Endothelial cell (in vitro differentiated cells): ENCODE measurements around the gene SKAP2. TPM values are rescaled to one million over a fixed set of nuclear protein-coding genes. Genes with fewer than 3 reads are reported as not detected.

ENCODE experiments used
- DNase-seq: peaks from one replicate; pipeline ENCODE4 v3.0.0; 2021; ENCODE audit warnings: low spot score
- H3K27ac Mint-ChIP-seq: one replicate; pipeline ENCODE4 v1.8.0; 2021; ENCODE audit warnings: mixed read lengths, inconsistent platforms; ENCODE audit not compliant: unreplicated experiment
- H3K27me3 Mint-ChIP-seq: one replicate; pipeline ENCODE4 v1.8.0; 2021; ENCODE audit warnings: mild to moderate bottlenecking, moderate library complexity, mixed read lengths, inconsistent platforms; ENCODE audit not compliant: unreplicated experiment
- H3K36me3 Mint-ChIP-seq: one replicate; pipeline ENCODE4 v1.8.0; 2021; ENCODE audit warnings: mild to moderate bottlenecking, low read depth, mixed read lengths, inconsistent platforms; ENCODE audit not compliant: unreplicated experiment
- H3K4me1 Mint-ChIP-seq: one replicate; pipeline ENCODE4 v1.8.0; 2021; ENCODE audit warnings: mild to moderate bottlenecking, mixed read lengths, inconsistent platforms; ENCODE audit not compliant: unreplicated experiment
- H3K4me3 Mint-ChIP-seq: one replicate; pipeline ENCODE4 v1.8.0; 2021; ENCODE audit warnings: mild to moderate bottlenecking, mixed read lengths, inconsistent platforms; ENCODE audit not compliant: unreplicated experiment
- H3K9me3 Mint-ChIP-seq: one replicate; pipeline ENCODE4 v1.8.0; 2021; ENCODE audit warnings: mixed read lengths, inconsistent platforms; ENCODE audit not compliant: unreplicated experiment
- total RNA-seq: library from RNA; stranded (reverse); fragmentation: NEBNext Ultra II Directional; extraction: Animal tissue kit (Norgen Biotek cat#: 25700); gene quantifications from one replicate; pipeline ENCODE4 v1.2.1, GENCODE V29; 2021; ENCODE audit not compliant: unreplicated experiment
- TF ChIP-seq, protein P1 (sequence below): fragments of 200-600 bp; sonication (generic); IDR thresholded peaks from one replicate; pipeline ENCODE4 v1.5.0; 2021; ENCODE audit warnings: antibody characterized with exemption; ENCODE audit not compliant: unreplicated experiment

The SKAP2 gene
- total RNA-seq, 1 donor from 2014 or later = 24.7 TPM

DNA sequence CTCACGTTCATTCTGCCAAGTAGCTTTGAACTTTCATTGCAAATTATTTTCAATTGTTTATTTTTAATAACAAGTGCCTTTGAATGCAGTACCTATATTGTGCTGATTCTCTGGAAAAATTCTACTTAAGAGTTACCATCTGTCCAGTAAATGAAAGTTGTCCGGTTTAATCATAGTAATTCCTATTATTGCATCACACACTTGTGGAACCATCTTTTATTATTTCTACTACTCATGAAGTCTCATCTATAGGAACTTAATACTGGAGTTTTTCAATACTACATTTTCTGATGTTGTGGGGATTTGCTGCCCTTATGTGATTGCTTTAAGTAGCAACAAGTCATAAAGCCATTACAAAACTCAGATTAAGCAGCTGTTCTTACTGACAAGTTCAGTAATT, 16.5 kb upstream of the SKAP2 start:
- no peak for DNase-seq
- no peaks in the 10 kb centered on the region for H3K4me1 Mint-ChIP-seq
- no peaks in the 10 kb centered on the region for H3K36me3 Mint-ChIP-seq
- H3K27ac Mint-ChIP-seq = no peak overlapping the region
- TF ChIP-seq, protein P1, sequence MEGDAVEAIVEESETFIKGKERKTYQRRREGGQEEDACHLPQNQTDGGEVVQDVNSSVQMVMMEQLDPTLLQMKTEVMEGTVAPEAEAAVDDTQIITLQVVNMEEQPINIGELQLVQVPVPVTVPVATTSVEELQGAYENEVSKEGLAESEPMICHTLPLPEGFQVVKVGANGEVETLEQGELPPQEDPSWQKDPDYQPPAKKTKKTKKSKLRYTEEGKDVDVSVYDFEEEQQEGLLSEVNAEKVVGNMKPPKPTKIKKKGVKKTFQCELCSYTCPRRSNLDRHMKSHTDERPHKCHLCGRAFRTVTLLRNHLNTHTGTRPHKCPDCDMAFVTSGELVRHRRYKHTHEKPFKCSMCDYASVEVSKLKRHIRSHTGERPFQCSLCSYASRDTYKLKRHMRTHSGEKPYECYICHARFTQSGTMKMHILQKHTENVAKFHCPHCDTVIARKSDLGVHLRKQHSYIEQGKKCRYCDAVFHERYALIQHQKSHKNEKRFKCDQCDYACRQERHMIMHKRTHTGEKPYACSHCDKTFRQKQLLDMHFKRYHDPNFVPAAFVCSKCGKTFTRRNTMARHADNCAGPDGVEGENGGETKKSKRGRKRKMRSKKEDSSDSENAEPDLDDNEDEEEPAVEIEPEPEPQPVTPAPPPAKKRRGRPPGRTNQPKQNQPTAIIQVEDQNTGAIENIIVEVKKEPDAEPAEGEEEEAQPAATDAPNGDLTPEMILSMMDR = no peak
- H3K4me3 Mint-ChIP-seq = no peak overlapping the region
- H3K27me3 Mint-ChIP-seq = no peaks in the 10 kb centered on the region
- H3K9me3 Mint-ChIP-seq = no peaks in the 10 kb centered on the region

- Mint-ChIP-seq H3K27ac (no peak overlapping the region), H3K36me3 (no peaks in the 10 kb centered on the region), H3K27me3 (no peaks in the 10 kb centered on the region), H3K9me3 (no peaks in the 10 kb centered on the region), H3K4me3 (no peak overlapping the region), H3K4me1 (no peaks in the 10 kb centered on the region)
- TF ChIP-seq, protein P1 = no peak
- DNase-seq = no peak
Measured at GRCh38 chr7:26879671-26880070, 15.3 kb upstream of the SKAP2 start.

DNA sequence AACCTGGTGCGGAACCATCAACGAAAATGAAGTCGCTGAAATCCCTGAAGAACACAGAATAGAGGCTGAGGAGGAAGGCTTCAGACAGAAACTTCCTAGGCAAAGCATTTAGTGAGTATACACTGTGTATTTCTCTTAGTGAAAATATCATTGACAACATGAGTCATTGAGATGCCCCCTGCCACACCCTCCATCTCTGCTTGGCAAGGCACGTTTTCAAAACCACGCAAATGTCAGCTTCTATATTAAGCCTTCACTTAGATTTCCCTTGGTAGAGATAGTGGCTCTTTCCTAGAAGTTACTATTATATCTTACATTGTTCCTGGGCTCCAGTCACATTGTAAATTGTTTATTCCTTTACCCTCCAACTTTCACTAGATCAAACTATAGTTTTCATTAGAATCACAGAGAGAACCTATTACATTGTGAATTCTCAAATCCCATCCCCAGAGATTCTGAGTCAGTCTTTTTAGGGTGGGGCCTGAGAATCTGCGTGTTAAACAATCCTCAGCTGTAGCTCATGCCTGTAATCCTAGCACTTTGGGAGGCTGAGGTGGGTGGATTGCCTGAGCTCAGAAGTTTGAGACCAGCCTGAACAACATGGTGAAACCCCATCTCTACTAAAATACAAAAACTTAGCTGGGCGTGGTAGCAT, 4.6 kb upstream of the SKAP2 start:
- no peak overlapping the region for H3K4me3 Mint-ChIP-seq
- peaks cover 1% of the 10 kb centered on the region for H3K4me1 Mint-ChIP-seq

DNA sequence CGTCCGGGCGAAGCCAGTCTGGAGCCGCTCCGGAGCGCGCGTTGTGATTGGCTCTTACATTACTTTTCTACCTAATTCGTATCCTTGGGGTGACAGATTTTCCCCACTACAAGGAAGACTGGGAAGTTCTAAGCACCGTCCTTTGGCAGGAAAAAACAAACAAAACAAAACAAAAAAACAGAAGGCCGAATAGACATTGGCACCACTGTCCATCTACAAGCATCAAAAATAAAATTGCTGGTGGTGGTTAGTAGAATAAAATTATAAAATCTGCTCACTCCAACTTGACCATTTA, 651 bp upstream of the SKAP2 start:
- peak overlapping the region; percentile 95 for H3K4me3 Mint-ChIP-seq
- TF ChIP-seq, protein P1 = no peak
- peaks cover 8% of the 10 kb centered on the region for H3K4me1 Mint-ChIP-seq
- no peaks in the 10 kb centered on the region for H3K36me3 Mint-ChIP-seq
- no peak for DNase-seq
- H3K27ac Mint-ChIP-seq = peak overlapping the region; percentile 96
- H3K27me3 Mint-ChIP-seq = peaks cover 2% of the 10 kb centered on the region
- no peaks in the 10 kb centered on the region for H3K9me3 Mint-ChIP-seq

More for the DNA sequence above, 4.6 kb upstream of the SKAP2 start:
- Mint-ChIP-seq H3K36me3 (no peaks in the 10 kb centered on the region), H3K27ac (no peak overlapping the region), H3K9me3 (no peaks in the 10 kb centered on the region), H3K27me3 (peaks cover 2% of the 10 kb centered on the region)
- DNase-seq = no peak
- TF ChIP-seq, protein P1 = no peak

- TF ChIP-seq, protein P1 = no peak
- H3K27ac Mint-ChIP-seq = peak overlapping the region; percentile 83
- H3K27me3 Mint-ChIP-seq = peaks cover 2% of the 10 kb centered on the region
- DNase-seq = peak; percentile 4
- no peaks in the 10 kb centered on the region for H3K36me3 Mint-ChIP-seq
- peaks cover 15% of the 10 kb centered on the region for H3K4me1 Mint-ChIP-seq
- no peaks in the 10 kb centered on the region for H3K9me3 Mint-ChIP-seq
- H3K4me3 Mint-ChIP-seq = peak overlapping the region; percentile 95
Measured at GRCh38 chr7:26863518-26864308, 677 bp downstream of the SKAP2 start.
